H7 (cell line): ENCODE measurements around the gene KCND2. TPM values are rescaled to one million over a fixed set of nuclear protein-coding genes. Genes with fewer than 3 reads are reported as not detected.

Source experiments
- DNase-seq: peaks from one replicate; pipeline ENCODE4 v3.0.0; 2012
- H3K27me3 ChIP-seq: 2 replicates; pipeline ENCODE4 v1.6.0; 2011; ENCODE audit warnings: mild to moderate bottlenecking, low read length; ENCODE audit not compliant: control insufficient read depth, insufficient read depth
- H3K36me3 ChIP-seq: replicated peaks from 2 replicates; pipeline ENCODE4 v1.5.1; 2011; ENCODE audit warnings: low read length; ENCODE audit not compliant: control insufficient read depth, insufficient read depth
- H3K4me3 ChIP-seq: 2 replicates; pipeline ENCODE4 v1.5.1; 2011; ENCODE audit warnings: low read depth, mild to moderate bottlenecking, control low read depth, low read length, moderate library complexity; ENCODE audit not compliant: insufficient read depth
- total RNA-seq: library from RNA; depleted of rRNA; stranded (reverse); fragments of >200 nt; shearing (Covaris generic); gene quantifications from 2 replicates; pipeline ENCODE4 v1.2.3, GENCODE V29; 2014

The KCND2 gene
- total RNA-seq, 1 experiment from 2014 or later: 3.4 TPM

DNA sequence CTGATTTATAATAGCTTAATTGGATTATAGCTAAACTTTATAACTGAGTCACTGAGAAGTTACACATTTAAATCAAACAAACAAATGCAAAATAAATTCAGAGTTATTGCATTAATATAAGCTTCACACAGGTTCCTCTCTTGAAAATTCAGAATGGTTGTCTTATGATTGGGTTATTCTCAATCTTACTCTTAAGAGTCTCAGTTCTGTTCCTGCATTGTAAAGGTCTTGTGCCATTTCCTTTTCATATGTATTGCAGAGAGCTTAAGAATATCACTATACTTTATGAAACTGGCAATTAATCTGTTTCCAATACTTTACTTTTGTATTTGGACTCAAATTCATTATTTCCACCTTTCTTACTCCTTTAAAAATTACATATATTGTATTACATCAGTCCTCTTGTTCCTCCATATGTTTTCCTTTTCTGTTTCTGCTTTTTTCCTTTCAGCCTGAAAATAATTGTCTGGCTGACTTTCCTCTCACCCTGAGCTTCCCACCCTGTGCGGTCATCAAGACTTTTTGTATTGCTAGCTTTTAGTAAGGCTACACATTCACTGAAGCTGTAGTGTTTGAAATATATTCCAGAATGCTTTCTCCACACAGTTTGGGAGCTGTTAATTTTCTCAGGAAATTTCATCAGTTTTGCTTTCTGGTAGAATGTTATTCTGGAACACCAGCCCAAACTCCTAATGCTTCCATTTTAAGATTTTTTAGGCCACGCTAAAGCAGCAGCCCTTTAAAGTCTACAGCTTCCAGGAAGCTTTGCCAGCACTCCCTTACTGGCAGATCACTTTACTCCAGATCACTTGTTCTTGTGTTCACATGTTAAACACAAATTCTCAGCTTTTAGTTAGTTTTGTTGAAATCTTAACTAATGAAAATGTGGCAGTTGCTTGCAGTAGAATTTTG, 139.4 kb downstream of the KCND2 start:
- DNase-seq: no peak
- Histone ChIP-seq H3K27me3 (no peaks in the 10 kb centered on the region), H3K4me3 (no peak overlapping the region), H3K36me3 (no peaks in the 10 kb centered on the region)

DNA sequence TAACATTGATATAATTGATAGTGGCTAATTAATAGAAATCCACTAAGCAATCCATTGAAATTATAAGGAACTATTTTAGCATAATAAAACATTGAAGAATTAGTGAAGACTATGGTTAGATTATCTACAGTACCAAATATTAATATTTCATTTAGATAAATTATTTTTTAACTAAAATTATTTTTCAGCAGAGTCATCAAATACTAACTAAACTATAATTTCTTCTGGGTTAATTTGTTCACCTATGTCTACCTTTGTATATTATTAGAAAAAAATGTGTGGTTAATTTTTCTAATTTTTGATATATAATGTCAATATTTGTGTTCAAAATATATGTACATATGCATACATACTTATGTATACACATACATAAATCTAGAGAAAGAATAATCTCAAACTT, 140.2 kb downstream of the KCND2 start:
- Histone ChIP-seq H3K27me3 (no peaks in the 10 kb centered on the region), H3K36me3 (no peaks in the 10 kb centered on the region), H3K4me3 (no peak overlapping the region)
- DNase-seq: no peak

DNA sequence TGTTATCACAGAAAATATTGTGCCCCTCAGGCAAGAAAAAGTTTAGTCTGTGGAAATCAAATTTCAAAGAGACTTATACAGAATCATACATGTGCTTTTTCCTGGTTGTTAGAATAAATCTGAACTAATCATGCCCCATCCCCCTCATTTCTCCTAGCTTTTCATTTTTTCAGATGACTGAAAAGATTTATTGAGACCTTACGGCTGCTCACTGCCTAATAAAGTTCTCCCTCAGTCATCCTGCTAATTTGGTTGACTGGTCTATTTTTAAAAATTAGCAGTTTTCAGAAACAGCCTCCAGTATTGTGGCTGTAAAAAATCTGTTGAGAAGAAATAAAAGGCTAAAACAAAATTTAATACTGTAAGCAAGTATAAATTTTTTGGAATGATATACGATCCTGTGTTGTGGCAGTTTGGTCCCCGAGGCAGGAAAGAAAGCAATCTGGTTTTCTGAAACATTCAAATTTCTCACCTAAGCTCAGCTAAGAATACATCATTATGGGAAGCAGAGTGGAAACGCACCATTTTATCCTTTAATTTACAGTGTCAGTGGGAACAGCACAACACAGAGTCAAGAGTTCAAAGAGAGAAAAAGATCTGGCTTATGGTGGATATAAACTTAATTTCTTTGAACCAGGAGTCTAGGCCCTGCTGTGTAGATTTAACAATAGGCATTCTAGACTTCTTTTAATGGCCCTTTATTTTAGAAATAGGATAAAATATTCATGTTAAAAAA, 144.4 kb downstream of the KCND2 start:
- Histone ChIP-seq H3K36me3 (no peaks in the 10 kb centered on the region), H3K27me3 (no peaks in the 10 kb centered on the region), H3K4me3 (no peak overlapping the region)
- DNase-seq: no peak

DNA sequence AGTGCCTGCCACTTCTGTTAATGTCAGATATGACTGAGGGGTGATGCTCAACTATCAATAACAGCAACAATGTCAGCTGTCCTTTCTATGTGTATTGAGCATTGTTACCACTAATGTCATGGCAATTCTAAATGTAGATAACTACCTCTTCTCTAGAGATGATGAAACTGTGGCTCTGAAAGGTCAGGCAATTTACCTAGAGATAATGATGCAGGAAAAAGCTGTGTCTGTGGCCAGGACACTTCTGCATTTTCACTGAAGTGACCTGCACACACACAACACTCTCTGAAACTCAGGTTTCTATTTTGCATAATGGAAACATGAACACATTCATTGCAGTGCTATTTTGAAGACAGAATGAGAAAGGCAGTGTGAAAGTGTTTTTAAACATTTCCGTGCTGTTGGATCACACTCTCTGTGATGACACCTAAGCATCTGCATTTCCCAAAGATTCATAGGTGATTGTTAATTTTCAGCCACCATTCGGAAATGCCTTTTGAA, 148.2 kb downstream of the KCND2 start:
- H3K4me3 ChIP-seq: no peak overlapping the region
- DNase-seq: no peak
- H3K36me3 ChIP-seq: no peaks in the 10 kb centered on the region
- no peaks in the 10 kb centered on the region for H3K27me3 ChIP-seq

DNA sequence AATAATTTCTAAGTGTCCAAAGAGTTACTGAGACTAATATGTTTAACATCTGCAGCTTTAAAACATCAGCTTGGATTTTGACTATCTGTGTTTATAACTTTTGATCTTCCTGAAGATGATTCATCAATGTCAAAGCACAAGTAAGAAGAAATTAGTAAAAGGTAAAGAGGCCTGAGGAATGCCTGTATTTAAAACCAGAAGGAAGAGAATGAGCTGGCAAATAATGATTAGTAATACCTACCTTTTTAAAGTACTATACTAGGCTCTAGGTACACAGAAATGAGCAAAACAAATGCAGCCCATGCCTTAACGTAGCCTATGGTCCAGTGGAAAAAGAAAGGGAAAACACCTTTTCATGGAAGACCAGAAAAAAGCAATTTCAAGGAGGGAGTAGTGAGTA, 158.0 kb downstream of the KCND2 start:
- no peak for DNase-seq
- no peaks in the 10 kb centered on the region for H3K36me3 ChIP-seq
- no peaks in the 10 kb centered on the region for H3K27me3 ChIP-seq
- H3K4me3 ChIP-seq: no peak overlapping the region

DNA sequence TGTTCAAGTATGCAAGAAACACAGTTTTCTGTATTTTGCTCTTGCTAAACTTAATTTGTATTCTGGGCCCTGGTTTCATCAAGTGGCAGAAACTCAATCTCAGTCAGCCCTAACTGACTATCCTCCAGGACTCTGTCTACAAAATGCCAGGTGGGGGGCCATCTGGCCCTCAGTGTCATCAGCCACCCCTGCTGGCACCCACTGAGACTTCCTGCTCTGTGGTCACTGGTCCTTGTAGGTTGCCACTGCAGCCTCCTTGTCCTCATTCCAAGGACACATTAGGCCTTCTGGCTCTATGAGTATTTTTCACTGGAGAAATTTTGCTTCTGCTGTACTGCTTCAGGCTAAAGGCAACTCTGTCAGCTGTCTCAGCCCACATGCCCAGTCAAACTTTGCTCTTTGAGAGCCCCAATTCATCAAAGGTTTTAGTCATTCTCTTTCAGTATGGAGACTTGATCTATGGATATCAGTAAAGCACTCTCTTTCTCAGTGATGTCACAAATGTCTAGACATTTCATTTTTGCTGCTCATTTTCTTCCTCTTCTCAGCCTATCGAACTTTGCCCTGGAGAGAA, 163.6 kb downstream of the KCND2 start:
- no peaks in the 10 kb centered on the region for H3K36me3 ChIP-seq
- no peak overlapping the region for H3K4me3 ChIP-seq
- DNase-seq: no peak
- H3K27me3 ChIP-seq: no peaks in the 10 kb centered on the region

DNA sequence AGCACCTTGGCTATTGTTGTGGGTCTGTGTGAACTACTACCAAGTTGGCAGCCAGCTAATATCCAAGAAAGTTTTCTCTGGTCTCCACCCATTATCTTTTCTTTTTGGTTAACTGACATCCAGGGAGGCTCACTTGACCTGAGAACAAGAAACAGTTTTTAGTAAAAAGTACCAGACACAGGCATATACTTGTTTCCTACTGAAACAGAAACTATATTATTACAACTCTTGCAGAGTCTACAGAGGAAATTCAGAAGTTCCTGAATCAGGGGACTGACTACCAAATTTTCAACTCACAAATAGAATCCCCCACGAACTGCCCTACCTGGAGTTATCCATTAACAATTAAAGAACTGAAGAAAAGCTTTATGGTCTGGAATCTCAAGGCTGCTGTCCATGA, 168.9 kb downstream of the KCND2 start:
- Histone ChIP-seq H3K27me3 (no peaks in the 10 kb centered on the region), H3K4me3 (no peak overlapping the region), H3K36me3 (no peaks in the 10 kb centered on the region)
- DNase-seq: no peak

DNA sequence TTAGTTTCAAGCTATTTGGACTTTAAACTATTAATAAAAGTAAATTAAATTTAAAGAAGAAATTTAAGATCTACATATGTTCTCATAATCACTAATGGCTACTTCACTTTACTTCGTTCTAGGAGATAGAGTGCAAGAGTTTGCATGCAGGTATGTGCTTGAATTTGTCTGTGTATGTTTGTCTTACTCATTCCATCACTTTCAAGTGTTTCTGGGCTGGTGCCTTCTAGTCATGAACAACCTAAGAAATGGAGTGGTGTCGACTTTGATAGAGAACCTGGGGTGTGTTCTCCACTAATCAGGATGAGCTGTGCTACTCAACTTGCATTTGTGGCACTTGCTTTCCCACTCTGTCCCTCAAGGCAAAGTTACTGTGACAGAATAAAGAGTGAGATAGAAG, 169.9 kb downstream of the KCND2 start:
- Histone ChIP-seq H3K4me3 (no peak overlapping the region), H3K27me3 (no peaks in the 10 kb centered on the region), H3K36me3 (no peaks in the 10 kb centered on the region)
- no peak for DNase-seq

DNA sequence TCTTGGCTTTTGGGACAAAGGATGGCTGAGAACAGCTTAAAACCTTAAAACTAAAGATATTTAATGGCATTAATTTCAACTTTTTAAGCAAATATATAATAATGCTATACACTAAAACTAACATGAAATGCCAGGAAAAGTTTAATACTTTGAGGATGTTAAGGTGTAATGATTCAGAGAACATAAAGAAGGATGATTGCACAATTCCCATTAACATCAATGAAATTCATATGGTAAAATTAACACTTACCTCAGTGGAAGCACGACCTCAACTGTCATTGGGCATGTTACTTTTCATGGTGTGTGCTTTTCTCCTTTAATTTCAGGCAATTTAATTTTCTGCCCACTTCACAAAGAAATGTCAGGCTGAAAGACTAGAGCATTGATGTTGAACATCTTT, 171.7 kb downstream of the KCND2 start:
- Histone ChIP-seq H3K36me3 (no peaks in the 10 kb centered on the region), H3K27me3 (no peaks in the 10 kb centered on the region), H3K4me3 (no peak overlapping the region)
- DNase-seq: no peak

DNA sequence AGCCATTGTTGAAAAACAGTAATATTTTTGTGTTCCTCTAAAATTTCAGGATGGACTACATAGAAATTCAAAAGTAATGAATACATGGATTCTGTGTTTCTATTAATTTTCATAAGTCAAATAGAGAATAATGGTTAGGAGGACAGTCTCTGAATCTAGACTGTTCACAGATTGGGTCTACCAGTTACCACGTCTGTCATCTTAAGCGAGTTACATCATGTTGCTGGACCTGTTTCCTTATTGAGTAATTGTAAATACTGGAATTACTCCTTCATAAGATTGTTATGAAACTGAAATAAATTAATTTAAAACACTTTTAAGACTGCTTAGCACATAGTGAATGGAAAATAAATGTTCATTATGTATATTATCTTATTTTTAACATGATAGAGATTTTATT, 172.3 kb downstream of the KCND2 start:
- DNase-seq: no peak
- H3K36me3 ChIP-seq: no peaks in the 10 kb centered on the region
- H3K4me3 ChIP-seq: no peak overlapping the region
- no peaks in the 10 kb centered on the region for H3K27me3 ChIP-seq

DNA sequence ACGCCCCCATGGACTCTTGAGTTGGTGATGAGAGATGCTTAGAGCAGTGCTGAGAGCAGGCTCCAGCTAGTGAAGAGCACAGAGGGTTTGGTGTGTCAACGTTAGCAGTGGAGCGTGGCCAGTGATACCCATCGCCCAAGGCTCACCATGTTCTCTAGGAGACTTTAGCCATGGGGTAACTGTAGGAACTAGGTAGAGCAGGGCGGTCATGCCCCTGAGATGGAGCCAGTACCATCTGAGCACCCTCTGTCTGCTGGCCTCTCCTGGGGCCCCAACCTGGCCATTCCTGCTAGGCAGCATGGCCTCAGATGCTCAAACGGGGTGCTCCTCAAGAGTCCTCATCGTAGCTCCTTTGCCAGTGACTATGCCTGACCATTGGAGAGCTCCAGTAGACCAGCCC, 179.7 kb downstream of the KCND2 start:
- no peaks in the 10 kb centered on the region for H3K27me3 ChIP-seq
- no peaks in the 10 kb centered on the region for H3K36me3 ChIP-seq
- H3K4me3 ChIP-seq: no peak overlapping the region
- no peak for DNase-seq

DNA sequence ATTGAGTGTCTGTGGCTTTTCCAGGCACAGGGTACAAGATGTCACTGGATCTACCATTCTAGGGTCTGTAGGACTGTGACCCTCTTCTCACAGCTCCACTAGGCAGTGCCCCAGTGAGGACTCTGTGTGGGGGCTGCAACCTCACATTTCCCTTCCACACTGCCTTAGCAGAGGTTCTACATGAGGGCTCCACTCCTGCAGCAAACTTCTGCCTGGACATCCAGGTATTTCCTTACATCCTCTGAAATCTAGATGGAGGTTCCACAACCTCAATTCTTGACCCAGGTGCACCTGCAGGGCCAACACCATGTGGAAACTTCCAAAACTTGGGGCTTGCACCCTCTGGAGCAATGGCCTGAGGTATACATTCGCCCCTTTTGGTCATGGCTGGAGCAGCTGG, 183.7 kb downstream of the KCND2 start:
- no peak overlapping the region for H3K4me3 ChIP-seq
- H3K36me3 ChIP-seq: no peaks in the 10 kb centered on the region
- H3K27me3 ChIP-seq: no peaks in the 10 kb centered on the region

DNA sequence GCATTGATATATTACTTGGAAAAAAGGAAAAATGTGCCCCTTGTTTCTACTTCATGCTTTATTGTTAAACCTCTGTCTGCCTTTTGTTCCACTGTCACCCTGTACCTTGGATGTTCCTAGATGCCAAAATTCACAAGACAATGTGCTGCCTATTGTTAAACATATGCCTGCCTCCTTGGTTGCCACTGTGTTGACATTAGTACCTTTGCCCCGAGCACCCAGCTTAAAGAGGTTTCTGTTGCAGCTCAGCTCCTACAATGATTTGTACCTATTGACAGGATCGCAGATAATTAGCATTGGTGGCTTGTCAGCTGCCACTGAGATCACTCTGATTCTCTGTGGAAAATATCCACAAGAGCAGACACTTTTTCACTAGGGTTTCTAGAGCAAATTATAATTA, 188.0 kb downstream of the KCND2 start:
- Histone ChIP-seq H3K27me3 (no peaks in the 10 kb centered on the region), H3K36me3 (no peaks in the 10 kb centered on the region), H3K4me3 (no peak overlapping the region)
- DNase-seq: peak; percentile 12

More for the DNA sequence above, 183.7 kb downstream of the KCND2 start:
- DNase-seq: no peak

DNA sequence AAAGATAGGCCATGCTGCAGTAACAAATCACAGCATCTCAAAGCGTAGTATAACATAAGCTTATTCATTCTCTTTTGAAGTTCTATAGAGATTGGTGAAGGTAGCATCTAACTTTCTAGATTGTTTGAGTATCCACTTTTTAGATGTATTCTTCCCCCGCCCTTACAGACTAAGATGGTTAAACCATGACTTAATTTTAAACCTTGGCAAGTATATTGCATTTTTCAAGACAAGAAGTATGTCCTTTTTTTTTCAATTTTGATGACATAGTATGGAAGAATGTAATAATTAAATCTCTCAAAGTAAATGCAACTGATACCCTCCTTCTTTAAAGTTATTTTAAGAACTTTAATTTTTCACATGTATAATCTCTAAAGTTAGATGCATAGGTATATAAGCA, 190.0 kb downstream of the KCND2 start:
- no peaks in the 10 kb centered on the region for H3K27me3 ChIP-seq
- H3K36me3 ChIP-seq: no peaks in the 10 kb centered on the region
- no peak overlapping the region for H3K4me3 ChIP-seq
- no peak for DNase-seq

DNA sequence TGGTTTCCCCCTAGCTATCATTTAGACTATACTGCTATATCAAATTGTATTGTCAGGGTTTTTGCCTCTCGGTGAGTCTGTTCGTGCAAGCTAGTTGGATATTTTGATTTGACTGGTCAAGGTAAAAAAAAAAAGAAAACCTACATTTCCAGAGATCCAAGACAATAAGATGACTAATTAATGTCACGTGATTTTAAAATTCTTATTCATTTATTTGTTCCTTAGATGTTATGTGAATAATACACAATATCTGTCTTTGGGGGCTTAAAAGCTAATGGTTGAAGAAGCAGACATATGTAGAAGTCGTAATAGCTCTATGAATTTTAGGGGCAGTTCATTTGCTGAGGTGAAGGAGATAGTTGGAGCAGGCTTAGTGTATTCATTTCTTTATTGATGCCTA, 191.1 kb downstream of the KCND2 start:
- DNase-seq: no peak
- no peaks in the 10 kb centered on the region for H3K36me3 ChIP-seq
- H3K4me3 ChIP-seq: no peak overlapping the region
- no peaks in the 10 kb centered on the region for H3K27me3 ChIP-seq
